K562 (cell line): ENCODE data around the gene ASB7. TPM values are rescaled to one million over a fixed set of nuclear protein-coding genes. Genes with fewer than 3 reads are reported as not detected.

Experiments
- ARID3A ChIP-seq: IDR thresholded peaks from 2 replicates; pipeline ENCODE4 v1.6.1; 2012; ENCODE audit warnings: low read depth, low read length, improper control_type of control experiment, borderline replicate concordance
- BCOR ChIP-seq: fragments of 450-650 bp; IDR thresholded peaks from 2 replicates; pipeline ENCODE4 v1.6.1; 2016
- CHCHD3 ChIP-seq: fragments of 250-450 bp; sonication (Bioruptor Pico); IDR thresholded peaks from 2 replicates; pipeline ENCODE4 v2.1.2; 2022; ENCODE audit warnings: mild to moderate bottlenecking
- CREM ChIP-seq: IDR thresholded peaks from 2 replicates; pipeline ENCODE4 v1.6.1; 2014; ENCODE audit warnings: antibody characterized with exemption, low read depth
- DNMT1 ChIP-seq: fragments of 450-650 bp; IDR thresholded peaks from 2 replicates; pipeline ENCODE4 v1.6.1; 2016; ENCODE audit warnings: antibody characterized with exemption, mild to moderate bottlenecking
- ELF1 ChIP-seq: fragments of 200-800 bp; sonication (Bioruptor generic); IDR thresholded peaks from 2 replicates; pipeline ENCODE4 v1.6.1; 2016; ENCODE audit warnings: missing genetic modification characterization, missing compliant biosample characterization
- GABPA ChIP-seq: fragments of 200-800 bp; sonication (Bioruptor generic); conservative IDR thresholded peaks from 2 replicates; pipeline ENCODE4 v1.6.1; 2016; ENCODE audit warnings: low read depth, missing genetic modification characterization, missing compliant biosample characterization
- GATAD2A ChIP-seq: fragments of 450-650 bp; IDR thresholded peaks from 2 replicates; pipeline ENCODE4 v1.6.1; 2017
- HMG20A ChIP-seq: fragments of 450-650 bp; formaldehyde crosslinking; conservative IDR thresholded peaks from 2 replicates; pipeline ENCODE4 v1.4.0; 2020; ENCODE audit warnings: mild to moderate bottlenecking, mixed read lengths
- KAT2B ChIP-seq: IDR thresholded peaks from one replicate; pipeline ENCODE4 v1.6.1; 2012; ENCODE audit warnings: low read depth, mild to moderate bottlenecking, control low read depth, inconsistent platforms, low read length, moderate library complexity
- KDM5B ChIP-seq: fragments of 200-600 bp; sonication (generic); IDR thresholded peaks from 2 replicates; pipeline ENCODE4 v1.6.1; 2012; ENCODE audit warnings: low read depth, mild to moderate bottlenecking, moderate library complexity, low read length, control low read depth, inconsistent platforms; ENCODE audit not compliant: insufficient replicate concordance
- MCM2 ChIP-seq: fragments of 450-650 bp; IDR thresholded peaks from 2 replicates; pipeline ENCODE4 v1.6.1; 2017; ENCODE audit warnings: low read depth, mild to moderate bottlenecking
- MYBL2 ChIP-seq, 2 experiments: fragments of 450-650 bp in 1 of 2; sonication (generic) in 1 of 2; formaldehyde crosslinking in 1 of 2; IDR thresholded peaks; 2 replicates each; pipeline versions ENCODE4 v1.6.1 to v1.8.1; 2017 to 2022; ENCODE audit warnings: borderline replicate concordance in 1 of 2, inconsistent platforms in 1 of 2, low read depth in 1 of 2, mild to moderate bottlenecking in 1 of 2, missing genetic modification reagents in 1 of 2, moderate library complexity in 1 of 2
- NUFIP1 ChIP-seq: fragments of 450-650 bp; IDR thresholded peaks from 2 replicates; pipeline ENCODE4 v1.6.1; 2018; ENCODE audit not compliant: partially characterized antibody
- PML ChIP-seq: IDR thresholded peaks from 2 replicates; pipeline ENCODE4 v1.6.1; 2012; ENCODE audit warnings: low read length, inconsistent platforms
- RBM15 ChIP-seq: fragments of 200-400 bp; formaldehyde crosslinking; IDR thresholded peaks from 2 replicates; pipeline ENCODE4 v1.6.1; 2018; ENCODE audit warnings: mild to moderate bottlenecking, low read length, moderate library complexity; ENCODE audit not compliant: insufficient read depth
- SRSF7 ChIP-seq: fragments of 200-400 bp; formaldehyde crosslinking; optimal IDR thresholded peaks from 2 replicates; pipeline ENCODE3; 2017; ENCODE audit warnings: mild to moderate bottlenecking, low read depth, low read length
- STAT5A ChIP-seq: IDR thresholded peaks from 2 replicates; pipeline ENCODE4 v1.6.1; 2012; ENCODE audit warnings: low read length, inconsistent platforms, borderline replicate concordance
- TBL1XR1 ChIP-seq, 2 experiments: IDR thresholded peaks; 2 replicates each; pipeline ENCODE4 v1.6.1; 2012; ENCODE audit warnings: improper control_type of control experiment in 2 of 2, low read length in 2 of 2, mild to moderate bottlenecking in 1 of 2
- TBP ChIP-seq: optimal IDR thresholded peaks from 2 replicates; pipeline ENCODE3; 2011; ENCODE audit warnings: low read depth, low read length, improper control_type of control experiment
- TFAP4 ChIP-seq: sonication (generic); formaldehyde crosslinking; IDR thresholded peaks from 2 replicates; pipeline ENCODE4 v1.8.0; 2022; ENCODE audit warnings: missing genetic modification reagents, mild to moderate bottlenecking, moderate library complexity, borderline replicate concordance
- USF1 ChIP-seq: sonication (generic); formaldehyde crosslinking; IDR thresholded peaks from 2 replicates; pipeline ENCODE4 v1.9.0; 2022; ENCODE audit warnings: mild to moderate bottlenecking, missing genetic modification reagents
- ZFP30 ChIP-seq: fragments of 250-450 bp; sonication (Bioruptor Pico); IDR thresholded peaks from 2 replicates; pipeline ENCODE4 v1.8.0; 2022; ENCODE audit warnings: moderate library complexity, mild to moderate bottlenecking, inconsistent platforms, borderline replicate concordance
- ZNF263 ChIP-seq: sonication (generic); formaldehyde crosslinking; IDR thresholded peaks from 2 replicates; pipeline ENCODE4 v1.8.0; 2022; ENCODE audit warnings: mild to moderate bottlenecking, missing genetic modification reagents, borderline replicate concordance
- ZNF324 ChIP-seq: fragments of 250-450 bp; sonication (Bioruptor Pico); IDR thresholded peaks from 2 replicates; pipeline ENCODE4 v1.4.0; 2020; ENCODE audit warnings: mild to moderate bottlenecking
- ZNF696 ChIP-seq: fragments of 250-450 bp; sonication (Bioruptor Pico); conservative IDR thresholded peaks from 2 replicates; pipeline ENCODE4 v1.4.0; 2020; ENCODE audit warnings: mild to moderate bottlenecking, moderate library complexity
- ZNF77 ChIP-seq: fragments of 250-450 bp; sonication (Bioruptor Pico); IDR thresholded peaks from 2 replicates; pipeline ENCODE4 v1.5.0; 2020
- polyA plus RNA-seq, 8 experiments: library from polyadenylated mRNA; depleted of rRNA in 4 of 8; stranded (reverse) in 5 of 8; unstranded in 3 of 8; fragments of >200 nt; fragmentation: Nextera tagmentation in 2 of 8; fragmentation: Illumina TruSeq in 1 of 8; extraction: Ambion mirVana in 2 of 8; extraction: Trizol in 1 of 8; gene quantifications; 2 replicates each; pipeline versions ENCODE4 v1.2.1 to v1.2.3, GENCODE V29; 2011 to 2014; ENCODE audit warnings: inconsistent platforms in 1 of 8, missing spikeins in 1 of 8
- total RNA-seq, 7 experiments: library from RNA; depleted of rRNA in 6 of 7; stranded (reverse); fragments of >200 nt in 6 of 7; fragmentation: Illumina TruSeq in 2 of 7; extraction: Trizol in 2 of 7; gene quantifications; 2 replicates each; pipeline versions ENCODE4 v1.2.1 to v1.2.3, GENCODE V29; 2011 to 2021; ENCODE audit warnings: low replicate concordance in 1 of 7
- TF ChIP-seq, protein P1 (sequence below): sonication (generic); formaldehyde crosslinking; IDR thresholded peaks from 2 replicates; pipeline ENCODE4 v1.8.0; 2022; ENCODE audit warnings: mild to moderate bottlenecking, missing genetic modification reagents

The ASB7 gene
- total and polyA plus RNA-seq, 9 of the 15 experiments (the other 6 are each of a cell fraction or from before 2014, with no cell fraction given): 1.8 to 10.1 (median 6.8) TPM

- TF ChIP-seq ARID3A (peak; percentile 76; the same call in 1 of the 2 replicates), MCM2 (no peak), ZNF324 (CRISPR knock-in tag) (no peak), NUFIP1 (no peak), STAT5A (peak; percentile 100), ZNF696 (CRISPR knock-in tag) (no peak), GABPA (tag) (no peak), TBP (no peak), CHCHD3 (CRISPR knock-in tag) (no peak), KDM5B (peak; percentile 69), DNMT1 (no peak), KAT2B (no peak), ZFP30 (no peak), ZNF263 (CRISPR knock-in tag) (no peak), TFAP4 (no peak), ZNF77 (no peak), ELF1 (tag) (no peak), RBM15 (no peak), TBL1XR1 (IDR thresholded peaks at IDR 0.05; ENCODE audit: low read length in 2 of 2) (0 out of 4 replicates have a peak, but pooled peaks of 1 of the 2 experiments have one; percentile 52), HMG20A (CRISPR knock-in tag) (no peak), PML (peak; percentile 33; the same call in 1 of the 2 replicates), USF1 (CRISPR knock-in tag) (no peak), GATAD2A (no peak), BCOR (0 out of 2 replicates have a peak, but pooled peaks have one; percentile 35), MYBL2 (IDR thresholded peaks at IDR 0.05; ENCODE audit: low read depth) (no peak), MYBL2 (CRISPR knock-in tag; IDR thresholded peaks at IDR 0.05; ENCODE audit: borderline replicate concordance) (no peak), CREM (peak; percentile 87), SRSF7 (no peak)
- TF ChIP-seq, protein P1, sequence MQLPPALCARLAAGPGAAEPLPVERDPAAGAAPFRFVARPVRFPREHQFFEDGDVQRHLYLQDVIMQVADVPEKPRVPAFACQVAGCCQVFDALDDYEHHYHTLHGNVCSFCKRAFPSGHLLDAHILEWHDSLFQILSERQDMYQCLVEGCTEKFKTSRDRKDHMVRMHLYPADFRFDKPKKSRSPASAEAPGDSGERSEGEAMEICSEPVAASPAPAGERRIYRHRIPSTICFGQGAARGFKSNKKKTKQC (CRISPR knock-in tag): no peak
Measured at GRCh38 chr15:100596792-100597191, 5.6 kb upstream of the ASB7 start (continued).
